ENCODE results near the gene TMEM231.

GRCh38 chr16:75588716-75589115, 32.7 kb upstream of the TMEM231 start:
- TF ChIP-seq CTCF (conservative IDR thresholded peaks at IDR 0.05 in 1 of 2, IDR thresholded peaks at IDR 0.05 in 1 of 2; ENCODE audit: low read depth in 1 of 2, low read length in 2 of 2), result no peak
- no peak for TF ChIP-seq EZH2 (IDR thresholded peaks at IDR 0.05; ENCODE audit: low read length, missing control alignments)
